ENCODE data around the gene ARHGEF9. TPM values are rescaled to one million over a fixed set of nuclear protein-coding genes. Genes with fewer than 3 reads are reported as not detected.

The ARHGEF9 gene
- total and polyA plus RNA-seq, 10 of the 15 experiments (the other 5 are each of a cell fraction or from before 2014, with no cell fraction given) = 3.2 to 25.2 (median 14.3) TPM

DNA sequence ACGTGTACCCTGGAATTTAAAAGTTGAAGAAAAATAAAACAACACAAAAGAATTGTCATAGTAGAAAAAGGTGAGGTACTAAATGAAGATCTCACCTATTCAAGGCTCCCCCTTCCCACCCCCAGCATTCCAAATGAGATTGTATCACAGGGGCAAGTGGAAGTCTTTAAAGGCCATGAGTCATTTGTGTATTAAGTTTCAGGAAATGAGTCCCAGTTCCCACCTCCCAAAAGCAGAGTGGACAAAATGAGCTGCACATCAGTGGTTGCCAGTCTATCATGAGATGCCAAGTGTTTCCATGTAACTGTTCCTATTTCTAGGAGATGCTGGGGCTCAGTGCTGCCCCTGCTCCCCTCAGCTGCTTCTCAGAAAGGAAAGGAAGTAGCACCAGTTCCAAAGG, 20.1 kb downstream of the ARHGEF9 start:
- no peaks in the 10 kb centered on the region for H3K27me3 ChIP-seq (replicated peaks in 1 of 2; ENCODE audit: control insufficient read depth in 2 of 2, insufficient read depth in 2 of 2, low read length in 1 of 2)
- H2AFZ ChIP-seq (ENCODE audit: control insufficient read depth, low read depth, low read length) = no peak overlapping the region
- no peak for DNase-seq (ENCODE audit: low read depth, low spot score)
- no peak overlapping the region for H3K9ac ChIP-seq (ENCODE audit: control insufficient read depth, insufficient read depth, low read length)
- SMC1A ChIA-PET (ENCODE audit: uncharacterized antibody, unreplicated experiment) = no interaction called here
- TF ChIP-seq, protein P1, sequence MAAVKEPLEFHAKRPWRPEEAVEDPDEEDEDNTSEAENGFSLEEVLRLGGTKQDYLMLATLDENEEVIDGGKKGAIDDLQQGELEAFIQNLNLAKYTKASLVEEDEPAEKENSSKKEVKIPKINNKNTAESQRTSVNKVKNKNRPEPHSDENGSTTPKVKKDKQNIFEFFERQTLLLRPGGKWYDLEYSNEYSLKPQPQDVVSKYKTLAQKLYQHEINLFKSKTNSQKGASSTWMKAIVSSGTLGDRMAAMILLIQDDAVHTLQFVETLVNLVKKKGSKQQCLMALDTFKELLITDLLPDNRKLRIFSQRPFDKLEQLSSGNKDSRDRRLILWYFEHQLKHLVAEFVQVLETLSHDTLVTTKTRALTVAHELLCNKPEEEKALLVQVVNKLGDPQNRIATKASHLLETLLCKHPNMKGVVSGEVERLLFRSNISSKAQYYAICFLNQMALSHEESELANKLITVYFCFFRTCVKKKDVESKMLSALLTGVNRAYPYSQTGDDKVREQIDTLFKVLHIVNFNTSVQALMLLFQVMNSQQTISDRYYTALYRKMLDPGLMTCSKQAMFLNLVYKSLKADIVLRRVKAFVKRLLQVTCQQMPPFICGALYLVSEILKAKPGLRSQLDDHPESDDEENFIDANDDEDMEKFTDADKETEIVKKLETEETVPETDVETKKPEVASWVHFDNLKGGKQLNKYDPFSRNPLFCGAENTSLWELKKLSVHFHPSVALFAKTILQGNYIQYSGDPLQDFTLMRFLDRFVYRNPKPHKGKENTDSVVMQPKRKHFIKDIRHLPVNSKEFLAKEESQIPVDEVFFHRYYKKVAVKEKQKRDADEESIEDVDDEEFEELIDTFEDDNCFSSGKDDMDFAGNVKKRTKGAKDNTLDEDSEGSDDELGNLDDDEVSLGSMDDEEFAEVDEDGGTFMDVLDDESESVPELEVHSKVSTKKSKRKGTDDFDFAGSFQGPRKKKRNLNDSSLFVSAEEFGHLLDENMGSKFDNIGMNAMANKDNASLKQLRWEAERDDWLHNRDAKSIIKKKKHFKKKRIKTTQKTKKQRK (IDR thresholded peaks at IDR 0.05; ENCODE audit: low read depth, low read length) = no peak
- no peak for TF ChIP-seq HDGF (IDR thresholded peaks at IDR 0.05)
- no peak for TF ChIP-seq ZSCAN29 (IDR thresholded peaks at IDR 0.05)
- TF ChIP-seq FOS (IDR thresholded peaks at IDR 0.05; ENCODE audit: borderline replicate concordance, extremely low read depth, insufficient read length) = no peak
- TF ChIP-seq CBFB (IDR thresholded peaks at IDR 0.05; ENCODE audit: low read depth) = no peak
- TF ChIP-seq, protein P2, sequence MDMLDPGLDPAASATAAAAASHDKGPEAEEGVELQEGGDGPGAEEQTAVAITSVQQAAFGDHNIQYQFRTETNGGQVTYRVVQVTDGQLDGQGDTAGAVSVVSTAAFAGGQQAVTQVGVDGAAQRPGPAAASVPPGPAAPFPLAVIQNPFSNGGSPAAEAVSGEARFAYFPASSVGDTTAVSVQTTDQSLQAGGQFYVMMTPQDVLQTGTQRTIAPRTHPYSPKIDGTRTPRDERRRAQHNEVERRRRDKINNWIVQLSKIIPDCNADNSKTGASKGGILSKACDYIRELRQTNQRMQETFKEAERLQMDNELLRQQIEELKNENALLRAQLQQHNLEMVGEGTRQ (IDR thresholded peaks at IDR 0.05; ENCODE audit: borderline replicate concordance, low read depth, low read length) = no peak
- peaks cover 4% of the 10 kb centered on the region; the same call in 1 of the 2 replicates for H3K4me1 ChIP-seq (ENCODE audit: control insufficient read depth, insufficient read depth, low read length)
- CTCF ChIA-PET = no interaction called here
- in situ Hi-C loops (cut with MboI) = loop anchor here (5.0 kb wide), 1 partner anchor 413 kb away; the partner anchor contains the start of gene SPIN4
- H3K9me3 ChIP-seq (replicated peaks; ENCODE audit: control insufficient read depth, insufficient read depth, low read length) = no peaks in the 10 kb centered on the region; the same call in 2 of the 3 replicates
- H3K27ac ChIP-seq (ENCODE audit: control insufficient read depth, insufficient read depth) = no peak overlapping the region
- H3K4me3 ChIP-seq = no peak overlapping the region
- no peaks in the 10 kb centered on the region for H3K36me3 ChIP-seq (ENCODE audit: control insufficient read depth in 2 of 2, insufficient read depth in 2 of 2, low read length in 1 of 2)
- 43% methylated on average over 1 of the region's 1 CpG for WGBS (ENCODE audit: insufficient coverage, insufficient replicate concordance, low lambda C conversion rate, missing lambda C conversion rate)
- intact Hi-C loops (cut with micrococcal nuclease; ENCODE audit: unreplicated experiment) = no loop called here
- RAD21 ChIA-PET (ENCODE audit: unreplicated experiment) = no interaction called here
- BruUV-seq (replicated peaks) = no TSS peak
- H3K79me2 ChIP-seq (ENCODE audit: control insufficient read depth, insufficient read depth, low read length) = no peaks in the 10 kb centered on the region
- H4K20me1 ChIP-seq (ENCODE audit: control insufficient read depth, insufficient read depth) = no peaks in the 10 kb centered on the region
- no peak overlapping the region for H3K4me2 ChIP-seq (ENCODE audit: control insufficient read depth, insufficient read depth)
- no peak for FAIRE-seq
- POLR2A ChIA-PET = no interaction called here
- no peak for ATAC-seq
